K562 (cell line): ENCODE measurements around the gene USP48. TPM values are rescaled to one million over a fixed set of nuclear protein-coding genes. Genes with fewer than 3 reads are reported as not detected.

Source experiments
- ESRRA ChIP-seq: fragments of 450-650 bp; IDR thresholded peaks from 2 replicates; pipeline ENCODE4 v1.6.1; 2014; ENCODE audit warnings: low read depth, mild to moderate bottlenecking, moderate library complexity, borderline replicate concordance
- ETS2 ChIP-seq: IDR thresholded peaks from 2 replicates; pipeline ENCODE4 v1.6.1; 2016; ENCODE audit warnings: borderline replicate concordance, missing genetic modification characterization, mild to moderate bottlenecking, moderate library complexity, missing compliant biosample characterization; ENCODE audit not compliant: poor library complexity, severe bottlenecking
- FOXA3 ChIP-seq, 2 experiments: fragments of 450-650 bp in 1 of 2; sonication (generic) in 1 of 2; formaldehyde crosslinking; IDR thresholded peaks in 1 of 2; conservative IDR thresholded peaks in 1 of 2; 2 replicates each; pipeline versions ENCODE4 v1.4.0 to v1.8.0; 2020 to 2022; ENCODE audit warnings: mild to moderate bottlenecking in 2 of 2, missing genetic modification reagents in 1 of 2
- GABPB2 ChIP-seq: fragments of 250-450 bp; sonication (Bioruptor Pico); conservative IDR thresholded peaks from 2 replicates; pipeline ENCODE4 v1.5.1; 2021; ENCODE audit warnings: mild to moderate bottlenecking
- HOMEZ ChIP-seq: fragments of 250-450 bp; sonication (Bioruptor Pico); IDR thresholded peaks from 2 replicates; pipeline ENCODE4 v1.4.0; 2020; ENCODE audit warnings: mild to moderate bottlenecking, moderate library complexity
- ID3 ChIP-seq, 2 experiments: fragments of 250-450 bp in 1 of 2; fragments of 450-650 bp in 1 of 2; sonication (Bioruptor Pico) in 1 of 2; IDR thresholded peaks; 2 replicates each; pipeline versions ENCODE4 v1.6.1 to v1.8.0; 2016 to 2021; ENCODE audit warnings: mild to moderate bottlenecking in 2 of 2, moderate library complexity in 2 of 2, missing compliant biosample characterization in 1 of 2, missing genetic modification characterization in 1 of 2
- MAFG ChIP-seq: fragments of 450-650 bp; conservative IDR thresholded peaks from 2 replicates; pipeline ENCODE4 v1.6.1; 2016; ENCODE audit warnings: missing genetic modification characterization, missing compliant biosample characterization
- MCM7 ChIP-seq, 2 experiments: fragments of 450-650 bp; IDR thresholded peaks; 2 replicates each; pipeline ENCODE4 v1.6.1; 2016 to 2018
- PTBP1 ChIP-seq: fragments of 200-400 bp; formaldehyde crosslinking; IDR thresholded peaks from 2 replicates; pipeline ENCODE4 v1.6.1; 2017; ENCODE audit warnings: low read depth, low read length
- SMAD3 ChIP-seq: fragments of 450-650 bp; formaldehyde crosslinking; conservative IDR thresholded peaks from 2 replicates; pipeline ENCODE4 v1.4.0; 2020; ENCODE audit warnings: mild to moderate bottlenecking
- SRSF7 ChIP-seq: fragments of 200-400 bp; formaldehyde crosslinking; optimal IDR thresholded peaks from 2 replicates; pipeline ENCODE3; 2017; ENCODE audit warnings: mild to moderate bottlenecking, low read depth, low read length
- TRIM28 ChIP-seq: fragments of 450-650 bp; IDR thresholded peaks from 2 replicates; pipeline ENCODE4 v1.6.1; 2017
- ZKSCAN1 ChIP-seq: fragments of 150-350 bp; IDR thresholded peaks from 2 replicates; pipeline ENCODE4 v1.6.1; 2016; ENCODE audit warnings: low read depth, low read length
- ZNF282 ChIP-seq: sonication (generic); formaldehyde crosslinking; IDR thresholded peaks from 2 replicates; pipeline ENCODE4 v1.8.1; 2023; ENCODE audit warnings: missing genetic modification reagents
- ZNF318 ChIP-seq, 2 experiments: fragments of 450-650 bp; IDR thresholded peaks; 2 replicates each; pipeline ENCODE4 v1.6.1; 2016; ENCODE audit warnings: mild to moderate bottlenecking in 2 of 2, borderline replicate concordance in 1 of 2, low read depth in 1 of 2, moderate library complexity in 1 of 2
- ZNF445 ChIP-seq: fragments of 250-450 bp; sonication (Bioruptor Pico); IDR thresholded peaks from 2 replicates; pipeline ENCODE4 v1.4.0; 2020; ENCODE audit warnings: low read depth, mild to moderate bottlenecking, moderate library complexity
- ZNF583 ChIP-seq: fragments of 250-450 bp; sonication (Bioruptor Pico); IDR thresholded peaks from 2 replicates; pipeline ENCODE4 v1.4.0; 2020
- ZNF644 ChIP-seq: fragments of 200-800 bp; sonication (Bioruptor generic); IDR thresholded peaks from 2 replicates; pipeline ENCODE4 v1.6.1; 2016; ENCODE audit warnings: low read depth, missing genetic modification characterization, missing compliant biosample characterization
- ZNF764 ChIP-seq: fragments of 250-450 bp; sonication (Bioruptor Pico); IDR thresholded peaks from 2 replicates; pipeline ENCODE4 v1.4.0; 2020; ENCODE audit warnings: low read depth, mild to moderate bottlenecking, moderate library complexity
- polyA plus RNA-seq, 8 experiments: library from polyadenylated mRNA; depleted of rRNA in 4 of 8; stranded (reverse) in 5 of 8; unstranded in 3 of 8; fragments of >200 nt; fragmentation: Nextera tagmentation in 2 of 8; fragmentation: Illumina TruSeq in 1 of 8; extraction: Ambion mirVana in 2 of 8; extraction: Trizol in 1 of 8; gene quantifications; 2 replicates each; pipeline versions ENCODE4 v1.2.1 to v1.2.3, GENCODE V29; 2011 to 2014; ENCODE audit warnings: inconsistent platforms in 1 of 8, missing spikeins in 1 of 8
- total RNA-seq, 7 experiments: library from RNA; depleted of rRNA in 6 of 7; stranded (reverse); fragments of >200 nt in 6 of 7; fragmentation: Illumina TruSeq in 2 of 7; extraction: Trizol in 2 of 7; gene quantifications; 2 replicates each; pipeline versions ENCODE4 v1.2.1 to v1.2.3, GENCODE V29; 2011 to 2021; ENCODE audit warnings: low replicate concordance in 1 of 7

Gene USP48
- total and polyA plus RNA-seq, 9 of the 15 experiments (the other 6 are each of a cell fraction or from before 2014, with no cell fraction given): 23.3 to 123 (median 106) TPM

DNA sequence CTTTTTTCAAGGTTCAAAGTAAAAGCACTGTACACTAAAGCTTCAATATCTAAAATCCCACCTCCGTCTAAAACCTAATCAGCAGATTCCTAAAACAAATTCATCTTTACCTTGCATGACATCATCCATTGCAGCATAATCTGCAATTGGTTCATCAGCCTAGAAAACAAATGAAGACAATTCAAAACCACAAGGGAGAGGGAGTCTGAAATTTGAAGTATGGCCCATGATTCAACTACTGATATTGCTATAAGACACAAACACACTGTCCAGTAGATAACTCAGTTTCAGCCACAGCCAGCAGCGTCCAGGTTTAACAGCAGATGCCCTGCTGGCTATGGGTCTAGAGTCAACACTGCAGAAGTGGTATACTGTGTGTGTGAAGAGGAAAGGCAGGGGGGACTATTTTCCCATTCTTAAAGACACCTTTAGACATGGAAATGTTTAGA is 95.8 kb downstream of the USP48 start (continued):
- no peak for TF ChIP-seq PTBP1
- TF ChIP-seq MAFG (tag): peak; percentile 56
- peak in 1 of 2 experiments; percentile 27; a peak in 1 of 4 replicates for TF ChIP-seq ZNF318 (IDR thresholded peaks at IDR 0.05; ENCODE audit: borderline replicate concordance in 1 of 2, low read depth in 1 of 2)
- peak; percentile 23 to 54; a peak in 1 of 4 replicates for TF ChIP-seq FOXA3 (CRISPR knock-in tag; conservative IDR thresholded peaks at IDR 0.05 in 1 of 2, IDR thresholded peaks at IDR 0.05 in 1 of 2)
- TF ChIP-seq ID3 (CRISPR knock-in tag; IDR thresholded peaks at IDR 0.05): peak; percentile 35; the same call in 1 of the 2 replicates
- TF ChIP-seq ID3 (tag; IDR thresholded peaks at IDR 0.05): no peak
- TF ChIP-seq ZNF282 (CRISPR knock-in tag): no peak
- no peak for TF ChIP-seq ZNF644 (tag)
- no peak for TF ChIP-seq ZKSCAN1
- no peak for TF ChIP-seq ZNF445 (CRISPR knock-in tag)
- no peak for TF ChIP-seq SRSF7
- no peak for TF ChIP-seq HOMEZ (CRISPR knock-in tag)
- peak; percentile 81; the same call in 1 of the 2 replicates for TF ChIP-seq ESRRA
- TF ChIP-seq GABPB2 (CRISPR knock-in tag): no peak
- no peak for TF ChIP-seq ETS2
- TF ChIP-seq ZNF764 (CRISPR knock-in tag): no peak
- TF ChIP-seq TRIM28: no peak
- no peak for TF ChIP-seq SMAD3 (CRISPR knock-in tag)
- TF ChIP-seq ZNF583 (CRISPR knock-in tag): no peak
- no peak for TF ChIP-seq MCM7 (IDR thresholded peaks at IDR 0.05)
